GM23248 (cell line): ENCODE measurements around the gene HIVEP3.

ENCODE experiments used
- EZH2 ChIP-seq: fragments of 200-600 bp; sonication (generic); IDR thresholded peaks from 2 replicates; pipeline ENCODE4 v1.6.1; 2018; ENCODE audit warnings: antibody characterized with exemption, mild to moderate bottlenecking; ENCODE audit not compliant: insufficient read depth, poor library complexity, severe bottlenecking
- EZH2phosphoT487 ChIP-seq: fragments of 200-600 bp; sonication (generic); IDR thresholded peaks from 2 replicates; pipeline ENCODE4 v1.6.1; 2018; ENCODE audit warnings: antibody characterized with exemption, moderate library complexity, mild to moderate bottlenecking, low read depth; ENCODE audit not compliant: insufficient read depth

DNA sequence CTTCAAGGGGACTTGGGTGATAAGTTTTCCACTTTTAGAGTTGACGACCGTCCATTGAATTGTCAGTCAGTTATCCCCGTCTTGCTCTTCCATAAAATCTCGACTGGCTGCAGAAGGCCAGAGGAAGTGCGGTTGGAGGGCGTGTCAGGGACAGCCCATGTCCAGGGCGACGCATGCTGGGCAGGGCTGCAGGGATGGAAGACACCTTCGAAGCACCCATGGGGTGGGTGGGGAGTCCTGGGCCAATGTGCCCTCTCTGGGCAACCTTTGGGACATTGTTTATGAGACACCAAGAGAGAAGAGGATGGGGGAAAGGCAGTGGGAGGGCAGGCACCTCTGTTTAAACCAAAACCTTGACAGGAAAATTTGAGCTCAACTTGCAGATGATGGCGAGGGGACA, 395.7 kb downstream of the HIVEP3 start:
- TF ChIP-seq EZH2phosphoT487 (no peak), EZH2 (no peak)
